Epithelial cell of esophagus (primary cell): ENCODE data around the gene ZNF319.

Experiments used
- DNase-seq: peaks from one replicate; pipeline ENCODE4 v3.0.0; 2010; ENCODE audit warnings: low read depth
- H3K4me3 ChIP-seq: 2 replicates; pipeline ENCODE4 v1.5.1; 2011; ENCODE audit warnings: mild to moderate bottlenecking, low read length, control low read depth
- CTCF ChIP-seq: IDR thresholded peaks from 2 replicates; pipeline ENCODE4 v1.5.1; 2011; ENCODE audit warnings: low read depth, mild to moderate bottlenecking, low read length, control low read depth, inconsistent platforms; ENCODE audit not compliant: insufficient read depth; ENCODE audit errors: missing control alignments

Gene ZNF319

GRCh38 chr16:57992084-57992483 lies 8.4 kb downstream of the ZNF319 start:
- no peak for TF ChIP-seq CTCF
- H3K4me3 ChIP-seq, result no peak overlapping the region
- no peak for DNase-seq

GRCh38 chr16:57991551-57992059 lies 8.9 kb downstream of the ZNF319 start:
- TF ChIP-seq CTCF, result no peak
- no peak for DNase-seq
- no peak overlapping the region for H3K4me3 ChIP-seq

- TF ChIP-seq CTCF, result no peak
- no peak overlapping the region for H3K4me3 ChIP-seq
- DNase-seq, result peak; percentile 92
These were observed 11.5 kb downstream of the ZNF319 start for GRCh38 chr16:57988929-57989328.

GRCh38 chr16:57987441-57988177 lies 12.9 kb downstream of the ZNF319 start:
- H3K4me3 ChIP-seq, result no peak overlapping the region
- no peak for DNase-seq
- TF ChIP-seq CTCF, result no peak

- H3K4me3 ChIP-seq, result peak overlapping the region; percentile 75
- no peak for TF ChIP-seq CTCF
- DNase-seq, result no peak
These were observed 14.3 kb downstream of the ZNF319 start for GRCh38 chr16:57986196-57986595.

- DNase-seq, result peak; percentile 19
- TF ChIP-seq CTCF, result no peak
- H3K4me3 ChIP-seq, result peak overlapping the region; percentile 75
These were observed 15.0 kb downstream of the ZNF319 start for GRCh38 chr16:57985204-57986181.
